KG1 (cell line): ENCODE results near the gene CCDC180.
A peak's percentile ranks its signal among the peaks of the same experiment; 100 is the strongest.
"Not testable (repeated sequence)": the region's sequence is repeated elsewhere in the genome, so short reads cannot be mapped to it uniquely, and the experiment has no call there.

Experiments used
- DNase-seq: peaks from one replicate; lab custom pipeline; 2025; lab: John Stamatoyannopoulos, UW

The CCDC180 gene

GRCh38 chr9:97311798-97312500 is 4.5 kb downstream of the CCDC180 start:
- no peak for DNase-seq

GRCh38 chr9:97312556-97312955 is 5.1 kb downstream of the CCDC180 start:
- no peak for DNase-seq

GRCh38 chr9:97313243-97313642 is 5.8 kb downstream of the CCDC180 start:
- no peak for DNase-seq

- no peak for DNase-seq
Measured at GRCh38 chr9:97313746-97314145, 6.3 kb downstream of the CCDC180 start.

GRCh38 chr9:97314503-97314902 is 7.0 kb downstream of the CCDC180 start:
- no peak for DNase-seq

GRCh38 chr9:97315550-97315949 is 8.1 kb downstream of the CCDC180 start:
- DNase-seq = no peak

GRCh38 chr9:97316904-97317303 is 9.4 kb downstream of the CCDC180 start:
- DNase-seq = no peak

- no peak for DNase-seq
Measured at GRCh38 chr9:97318433-97318832, 11.0 kb downstream of the CCDC180 start.

- DNase-seq = peak; percentile 20
Measured at GRCh38 chr9:97319395-97319794, 11.9 kb downstream of the CCDC180 start.

GRCh38 chr9:97320080-97320642 is 12.7 kb downstream of the CCDC180 start:
- DNase-seq = no peak

- DNase-seq = no peak
Measured at GRCh38 chr9:97321251-97321650, 13.8 kb downstream of the CCDC180 start.

GRCh38 chr9:97321691-97322090 is 14.2 kb downstream of the CCDC180 start:
- no peak for DNase-seq

GRCh38 chr9:97322105-97322504 is 14.6 kb downstream of the CCDC180 start:
- DNase-seq = no peak

GRCh38 chr9:97324954-97325353 is 17.5 kb downstream of the CCDC180 start:
- no peak for DNase-seq

- DNase-seq = no peak
Measured at GRCh38 chr9:97327562-97327961, 20.1 kb downstream of the CCDC180 start.

GRCh38 chr9:97332993-97333392 is 25.5 kb downstream of the CCDC180 start:
- no peak for DNase-seq

- not testable (repeated sequence) for DNase-seq
Measured at GRCh38 chr9:97335622-97336021, 28.2 kb downstream of the CCDC180 start.

- DNase-seq = no peak
Measured at GRCh38 chr9:97348871-97349270, 41.4 kb downstream of the CCDC180 start.

GRCh38 chr9:97349400-97349799 is 41.9 kb downstream of the CCDC180 start:
- no peak for DNase-seq

GRCh38 chr9:97354637-97355036 is 47.2 kb downstream of the CCDC180 start:
- no peak for DNase-seq

- no peak for DNase-seq
Measured at GRCh38 chr9:97357056-97357455, 49.6 kb downstream of the CCDC180 start.
